ENCODE results near the gene SEPSECS. TPM values are rescaled to one million over a fixed set of nuclear protein-coding genes. Genes with fewer than 3 reads are reported as not detected.

Gene SEPSECS
- total and polyA plus RNA-seq, 2 of the 8 experiments (the other 6 are each of a cell fraction or from before 2014, with no cell fraction given), result 1.9 to 4.1 TPM

DNA sequence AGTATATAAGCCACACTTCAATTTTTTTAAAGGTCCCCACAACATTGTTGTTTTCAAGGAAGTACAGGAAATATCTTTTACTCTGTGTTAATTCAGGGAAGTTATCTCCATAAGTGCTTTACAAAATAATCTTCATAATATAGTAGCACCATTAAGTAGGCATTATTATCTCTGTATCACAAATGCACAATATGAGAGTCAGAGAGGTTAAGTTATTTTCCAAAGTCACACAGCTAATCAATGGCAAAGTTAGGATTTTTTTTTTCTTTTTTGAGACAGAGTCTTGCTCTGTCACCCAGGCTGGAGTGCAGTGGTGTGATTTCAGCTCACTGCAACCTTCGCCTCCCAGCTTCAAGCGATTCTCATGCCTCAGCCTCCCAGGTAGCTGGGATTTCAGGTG lies 38.5 kb upstream of the SEPSECS start:
- Histone ChIP-seq H3K9me3 (ENCODE audit: insufficient read depth in 2 of 2, low read depth in 1 of 2, low read length in 1 of 2) (no peaks in the 10 kb centered on the region), H3K36me3 (ENCODE audit: control insufficient read depth in 2 of 4, insufficient read depth in 4 of 4, low read length in 3 of 4) (no peaks in the 10 kb centered on the region), H3K14ac (ENCODE audit: insufficient read length) (no peak overlapping the region), H3K27ac (ENCODE audit: low read depth, low read length) (no peak overlapping the region), H2BK15ac (ENCODE audit: low read length) (no peak overlapping the region), H4K5ac (ENCODE audit: insufficient read length, low read depth, low read length) (no peak overlapping the region), H3K4me1 (replicated peaks in 1 of 4; ENCODE audit: control insufficient read depth in 3 of 4, insufficient read depth in 4 of 4, low read length in 3 of 4) (0 out of 7 replicates have a peak, but pooled peaks cover 0 to 2% (median 0%) of the 10 kb centered on the region in 4 experiments), H2BK12ac (ENCODE audit: low read depth, low read length) (no peak overlapping the region), H3K4me2 (ENCODE audit: insufficient read depth in 1 of 2, low read depth in 2 of 2, low read length in 2 of 2) (no peak overlapping the region), H3K79me1 (ENCODE audit: low read depth, low read length) (no peaks in the 10 kb centered on the region), H2AK5ac (ENCODE audit: low read depth, low read length) (no peak overlapping the region), H2BK120ac (replicated peaks; ENCODE audit: low read depth, low read length) (no peak overlapping the region), H4K91ac (replicated peaks; ENCODE audit: insufficient read length, low read length) (no peak overlapping the region), H3K18ac (ENCODE audit: extremely low read depth, low read length) (no peak overlapping the region), H2BK5ac (ENCODE audit: low read depth, low read length) (no peak overlapping the region), H3K56ac (replicated peaks; ENCODE audit: insufficient read length, low read depth, low read length) (no peak overlapping the region), H4K8ac (ENCODE audit: extremely low read depth, insufficient read depth, low read length) (no peak overlapping the region), H3K4me3 (ENCODE audit: extremely low read depth in 1 of 4, insufficient read depth in 2 of 4, low read depth in 3 of 4, low read length in 4 of 4) (no peak overlapping the region), H3K4ac (replicated peaks; ENCODE audit: insufficient read length, low read depth, low read length) (no peak overlapping the region), H4K20me1 (replicated peaks in 1 of 2; ENCODE audit: control insufficient read depth in 1 of 2, insufficient read depth in 2 of 2, low read length in 2 of 2) (no peaks in the 10 kb centered on the region), H2BK20ac (ENCODE audit: low read length) (no peak overlapping the region), H3K23me2 (ENCODE audit: low read depth, low read length) (no peaks in the 10 kb centered on the region), H3K23ac (ENCODE audit: insufficient read length) (no peak overlapping the region), H3K27me3 (replicated peaks in 1 of 4; ENCODE audit: control insufficient read depth in 3 of 4, extremely low read depth in 1 of 4, insufficient read depth in 3 of 4, low read length in 3 of 4) (no peaks in the 10 kb centered on the region), H3K79me2 (ENCODE audit: control insufficient read depth in 1 of 2, insufficient read depth in 2 of 2, low read length in 2 of 2) (no peaks in the 10 kb centered on the region), H2AFZ (ENCODE audit: low read length) (no peak overlapping the region), H3K9ac (replicated peaks in 1 of 4; ENCODE audit: extremely low read depth in 1 of 4, low read depth in 3 of 4, low read length in 3 of 4) (no peak overlapping the region)
- ChIA-PET POLR2A (ENCODE audit: partially characterized antibody) (interaction anchor here (1.0 kb wide), 1 partner anchor 9 kb away, joined by 4 read pairs; no protein-coding TSS in a partner anchor), CTCF (ENCODE audit: partially characterized antibody) (interaction anchor here (1.0 to 1.4 kb wide), 4 partner anchors 9 to 113 kb away, joined by 3 to 4 read pairs (median 3); no protein-coding TSS in a partner anchor)
- WGBS, 2 experiments (ENCODE audit: extremely low coverage in 1 of 2, insufficient coverage in 1 of 2, insufficient read length in 1 of 2, insufficient replicate concordance in 2 of 2, low coverage in 1 of 2, low lambda C conversion rate in 2 of 2, missing lambda C conversion rate in 1 of 2), result 92% methylated on average over 2 of the region's 2 CpGs; no CpG with 5 or more reads in 1 of the 2 experiments
- FAIRE-seq (no peak), DNase-seq (ENCODE audit: low read depth in 1 of 2, low spot score in 2 of 2) (no peak)
- no peak for TF ChIP-seq YY1 (IDR thresholded peaks at IDR 0.05; ENCODE audit: low read depth, low read length)
- TF ChIP-seq CBX5 (IDR thresholded peaks at IDR 0.05; ENCODE audit: low read depth, low read length), result no peak
- no peak for TF ChIP-seq ZNF274 (IDR thresholded peaks at IDR 0.05; ENCODE audit: borderline replicate concordance, extremely low read depth, low read length)
- TF ChIP-seq NANOG (IDR thresholded peaks at IDR 0.05; ENCODE audit: insufficient read depth, low read depth, low read length, poor library complexity, severe bottlenecking), result no peak
- TF ChIP-seq SIN3A (conservative IDR thresholded peaks at IDR 0.05 in 1 of 2, IDR thresholded peaks at IDR 0.05 in 1 of 2; ENCODE audit: low read depth in 1 of 2, low read length in 2 of 2), result no peak
- TF ChIP-seq, protein P1, sequence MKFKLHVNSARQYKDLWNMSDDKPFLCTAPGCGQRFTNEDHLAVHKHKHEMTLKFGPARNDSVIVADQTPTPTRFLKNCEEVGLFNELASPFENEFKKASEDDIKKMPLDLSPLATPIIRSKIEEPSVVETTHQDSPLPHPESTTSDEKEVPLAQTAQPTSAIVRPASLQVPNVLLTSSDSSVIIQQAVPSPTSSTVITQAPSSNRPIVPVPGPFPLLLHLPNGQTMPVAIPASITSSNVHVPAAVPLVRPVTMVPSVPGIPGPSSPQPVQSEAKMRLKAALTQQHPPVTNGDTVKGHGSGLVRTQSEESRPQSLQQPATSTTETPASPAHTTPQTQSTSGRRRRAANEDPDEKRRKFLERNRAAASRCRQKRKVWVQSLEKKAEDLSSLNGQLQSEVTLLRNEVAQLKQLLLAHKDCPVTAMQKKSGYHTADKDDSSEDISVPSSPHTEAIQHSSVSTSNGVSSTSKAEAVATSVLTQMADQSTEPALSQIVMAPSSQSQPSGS (IDR thresholded peaks at IDR 0.05; ENCODE audit: low read length), result no peak
- TF ChIP-seq RXRA (IDR thresholded peaks at IDR 0.05; ENCODE audit: insufficient read depth, low read depth, low read length), result no peak
- TF ChIP-seq FOSL1 (IDR thresholded peaks at IDR 0.05; ENCODE audit: insufficient read depth, low read depth, low read length), result no peak
- TF ChIP-seq RAD21 (IDR thresholded peaks at IDR 0.05 in 1 of 2, conservative IDR thresholded peaks at IDR 0.05 in 1 of 2; ENCODE audit: low read depth in 2 of 2, low read length in 2 of 2), result no peak
- no peak for TF ChIP-seq SUZ12 (IDR thresholded peaks at IDR 0.05; ENCODE audit: low read length)
- no peak for TF ChIP-seq EP300 (IDR thresholded peaks at IDR 0.05; ENCODE audit: borderline replicate concordance in 1 of 2, low read depth in 2 of 2, low read length in 2 of 2)

Data from H1 (cell line).